GM21529 (cell line): Measurements from ENCODE around the gene CNOT6L.

Experiments used
- ATAC-seq: cut with Tn5 transposase; IDR thresholded peaks from one replicate; pipeline ENCODE4 v1.9.1; 2021; ENCODE audit not compliant: unreplicated experiment

The CNOT6L gene

DNA sequence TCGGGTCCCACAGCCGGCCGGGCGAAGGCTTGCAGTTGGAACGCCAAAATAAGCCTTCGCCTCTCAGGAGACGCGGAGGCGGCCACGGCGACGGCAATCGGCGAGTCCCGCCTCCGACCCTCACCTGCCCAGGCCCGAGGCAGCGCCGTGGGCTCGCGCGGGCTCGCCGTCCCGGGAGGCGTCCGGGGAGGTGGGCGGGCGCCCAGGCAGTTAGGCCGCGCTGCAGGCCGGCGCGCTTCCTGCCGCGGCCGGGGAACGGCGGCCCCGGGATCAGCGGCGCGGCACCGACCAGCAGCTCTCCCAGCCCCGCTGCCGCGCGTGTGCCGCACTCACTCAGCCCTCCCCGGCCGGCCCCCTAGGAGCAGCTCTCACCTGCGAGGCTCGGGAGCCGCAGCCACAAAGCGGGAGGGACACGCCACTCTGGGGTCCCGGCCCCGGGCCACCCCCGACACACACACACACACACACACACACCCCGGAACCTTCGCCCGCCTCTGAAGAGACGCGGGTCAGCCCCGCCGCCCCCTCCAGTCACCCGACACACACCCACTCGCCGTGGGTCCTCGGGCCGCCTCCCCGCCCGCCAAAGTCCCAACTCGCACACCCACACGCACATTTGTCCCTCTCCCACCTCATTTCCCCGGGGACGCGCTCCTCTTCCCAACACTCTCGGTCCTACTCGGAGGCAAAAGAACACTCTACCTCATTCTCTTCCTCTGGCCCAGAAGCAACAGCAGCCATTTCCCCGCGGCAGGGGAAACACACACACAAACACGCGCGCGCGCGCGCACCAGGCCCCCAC is at the start of gene CNOT6L:
CNOT6L (minus strand) TSS at position 767 of the 802 bp plus-strand sequence; CDS start at position 707, 60 bp downstream.
- ATAC-seq, result peak; percentile 28

DNA sequence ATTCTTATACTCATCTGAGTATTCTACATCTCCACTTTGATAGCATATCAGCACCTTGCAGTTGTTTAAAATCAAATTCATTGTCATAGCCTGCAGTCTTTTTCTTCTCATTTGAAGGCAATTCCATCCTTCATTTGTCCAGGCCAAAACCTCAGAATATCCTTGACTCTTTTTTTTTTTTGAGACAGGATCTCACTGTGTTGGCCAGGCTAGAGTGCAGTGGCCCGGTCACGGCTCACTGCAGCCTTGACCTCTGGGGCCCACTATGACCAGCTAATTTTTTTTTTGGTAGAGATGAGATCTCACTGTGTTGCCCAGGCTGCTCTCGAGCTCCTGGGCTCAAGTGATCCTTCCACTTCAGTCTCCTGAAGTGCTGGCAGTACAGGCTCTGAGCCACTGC is 46.1 kb upstream of the CNOT6L start:
- ATAC-seq, result no peak

DNA sequence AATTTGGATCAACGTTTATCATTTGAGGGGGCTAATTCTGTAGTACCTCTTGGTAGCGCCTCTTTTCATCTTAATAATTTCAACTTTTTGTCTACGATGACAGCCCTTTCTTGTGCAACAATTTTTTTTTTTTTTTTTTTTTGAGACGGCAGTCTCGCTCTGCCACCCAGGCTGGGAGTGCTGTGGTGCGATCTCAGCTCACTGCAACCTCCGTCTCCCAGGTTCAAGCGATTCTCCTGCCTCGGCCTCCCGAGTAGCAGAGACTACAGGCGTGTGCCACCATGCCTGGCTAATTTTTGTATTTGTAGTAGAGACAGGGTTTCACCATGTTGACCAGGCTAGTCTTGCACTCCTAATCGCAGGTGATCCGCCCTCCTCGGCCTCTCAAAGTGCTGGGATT is 44.2 kb upstream of the CNOT6L start:
- ATAC-seq, result peak; percentile 11

GRCh38 chr4:77862478-77863216 is 43.5 kb upstream of the CNOT6L start, which contains the start of gene MRPL1:
MRPL1 (plus strand) TSS chr4:77862830; CDS start chr4:77862849, 19 bp downstream.
- ATAC-seq, result peak; percentile 83

DNA sequence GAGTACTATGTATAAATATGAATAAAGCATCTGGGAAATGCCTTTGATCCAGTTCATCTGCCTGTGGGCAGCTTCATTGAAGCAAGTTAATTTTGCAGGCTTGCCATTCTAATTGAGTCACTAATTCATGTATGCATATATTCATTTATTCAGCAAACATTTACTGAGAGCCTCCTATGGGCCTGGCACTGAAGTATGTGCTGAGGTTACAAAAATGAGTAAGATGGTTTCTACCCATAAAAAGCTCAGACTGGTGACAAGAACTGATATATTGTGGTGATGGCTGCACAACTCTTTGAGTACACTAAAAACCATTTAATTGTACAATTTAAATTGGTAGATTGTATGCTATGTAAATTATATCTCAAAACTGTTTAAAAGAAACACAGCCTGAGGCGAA is 42.3 kb upstream of the CNOT6L start:
- no peak for ATAC-seq

GRCh38 chr4:77859256-77859655 is 40.1 kb upstream of the CNOT6L start:
- no peak for ATAC-seq

GRCh38 chr4:77856152-77856551 is 37.0 kb upstream of the CNOT6L start:
- ATAC-seq, result no peak

GRCh38 chr4:77854431-77855111 is 35.4 kb upstream of the CNOT6L start:
- no peak for ATAC-seq

- peak; percentile 92 for ATAC-seq
Observed at GRCh38 chr4:77852892-77853495, 33.8 kb upstream of the CNOT6L start.

DNA sequence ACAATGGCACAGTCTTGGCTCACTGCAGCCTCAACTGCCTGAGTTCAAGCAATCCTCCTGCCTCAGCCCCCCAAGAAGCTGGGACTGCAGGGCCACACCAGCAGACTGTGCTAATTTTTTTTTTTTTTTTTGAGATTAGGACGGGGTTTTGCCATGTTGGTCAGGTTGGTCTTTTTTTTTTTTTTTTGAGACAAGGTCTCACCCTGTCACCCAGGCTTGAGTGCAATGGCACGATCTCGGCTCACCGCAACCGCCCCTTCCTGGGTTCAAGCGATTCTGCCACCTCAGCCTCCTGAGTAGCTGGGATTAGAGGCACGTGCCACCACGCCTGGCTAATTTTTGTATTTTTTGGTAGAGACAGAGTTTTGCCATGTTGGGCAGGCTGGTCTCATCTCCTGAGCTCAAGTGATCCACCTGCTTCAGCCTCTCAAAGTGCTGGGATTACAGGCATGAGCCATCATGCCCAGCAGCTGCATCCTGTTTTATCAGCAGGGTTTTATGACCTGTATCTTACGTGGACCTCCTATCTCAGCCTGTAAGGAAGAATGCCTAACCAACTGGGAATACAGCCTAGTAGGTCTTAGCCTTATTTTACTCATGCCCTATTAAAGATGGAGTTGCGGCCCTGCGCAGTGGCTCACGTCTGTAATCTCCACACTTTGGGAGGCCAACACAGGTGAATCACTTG is 30.3 kb upstream of the CNOT6L start:
- no peak for ATAC-seq

DNA sequence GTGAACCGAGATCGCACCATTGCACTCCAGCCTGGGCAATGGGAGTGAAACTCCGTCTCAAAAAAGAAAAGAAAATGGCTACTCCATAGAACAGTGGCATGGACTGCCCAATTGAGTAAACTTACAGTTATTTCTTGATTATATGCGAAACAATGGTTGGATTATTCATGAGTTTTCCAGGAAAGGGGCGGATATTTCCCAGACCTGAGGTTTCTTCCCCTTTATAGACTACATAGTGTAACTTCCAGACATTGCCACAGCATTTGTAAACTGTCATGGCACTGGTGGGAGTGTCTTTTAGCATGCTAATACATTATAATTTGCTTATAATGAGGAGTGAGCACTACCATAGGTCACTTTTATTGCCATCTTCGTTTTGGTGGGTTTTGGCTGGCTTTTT is 29.3 kb upstream of the CNOT6L start:
- no peak for ATAC-seq

DNA sequence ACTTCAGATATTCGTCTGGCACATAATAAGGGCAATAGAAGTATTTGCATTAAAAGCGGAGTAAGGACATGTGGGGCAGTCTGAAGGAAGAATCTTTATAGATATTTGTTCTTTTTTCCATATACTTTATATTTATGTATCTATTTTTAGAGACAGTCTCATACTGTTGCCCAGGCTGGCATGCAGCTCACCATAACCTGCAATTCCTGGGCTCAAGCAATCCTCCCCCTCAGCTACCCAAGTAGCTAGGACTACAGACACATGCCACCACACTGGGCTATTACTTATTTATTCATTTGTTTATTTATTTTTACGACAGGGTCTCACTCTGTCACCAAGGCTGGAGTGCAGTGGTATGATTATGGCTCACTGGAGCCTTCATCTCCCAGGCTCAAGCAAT is 26.8 kb upstream of the CNOT6L start:
- no peak for ATAC-seq

DNA sequence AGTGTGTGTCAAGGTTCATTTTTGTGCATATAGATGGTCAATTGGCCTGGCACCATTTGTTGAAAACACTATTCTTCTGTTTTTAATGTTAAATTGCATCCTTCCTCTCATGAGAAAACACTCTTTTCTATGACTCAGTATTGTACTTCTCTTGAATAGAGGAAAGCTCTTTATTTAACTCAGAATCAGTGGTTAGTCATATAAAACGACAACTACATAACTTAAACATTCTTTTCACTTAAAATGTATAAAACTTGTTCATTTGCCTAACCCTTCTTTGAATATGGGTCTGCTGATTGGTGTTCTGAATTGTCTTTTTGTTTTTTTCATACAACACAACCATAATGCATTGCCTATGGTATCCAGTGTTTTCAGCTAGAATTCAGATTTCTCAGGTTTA is 26.2 kb upstream of the CNOT6L start:
- no peak for ATAC-seq

- ATAC-seq, result no peak
Observed at GRCh38 chr4:77844363-77844762, 25.2 kb upstream of the CNOT6L start.

- no peak for ATAC-seq
Observed at GRCh38 chr4:77843628-77844027, 24.5 kb upstream of the CNOT6L start.

- ATAC-seq, result no peak
Observed at GRCh38 chr4:77834403-77834802, 15.2 kb upstream of the CNOT6L start.

- ATAC-seq, result no peak
Observed at GRCh38 chr4:77833126-77833724, 14.1 kb upstream of the CNOT6L start.

GRCh38 chr4:77827343-77827742 is 8.2 kb upstream of the CNOT6L start:
- peak; percentile 85 for ATAC-seq

DNA sequence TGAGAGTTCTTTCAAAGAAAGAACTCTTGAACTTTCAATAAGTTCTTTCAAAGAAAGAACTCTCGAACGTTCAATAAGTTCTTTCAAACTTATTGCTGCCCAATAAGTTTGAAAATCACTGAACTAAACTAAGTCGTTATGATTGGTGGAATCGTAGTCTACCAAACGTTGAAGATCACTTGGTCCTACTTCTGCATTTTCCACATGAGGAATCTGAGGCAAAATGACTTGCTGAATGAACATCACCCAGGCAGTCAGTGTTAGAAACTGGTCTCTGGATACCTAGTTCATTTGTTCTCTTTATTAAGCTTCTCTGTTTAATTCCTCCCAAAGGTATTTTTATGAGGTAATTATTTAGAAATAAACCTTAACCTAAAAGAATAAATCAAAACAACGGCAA is 7.1 kb upstream of the CNOT6L start:
- ATAC-seq, result no peak

GRCh38 chr4:77821775-77822174 is 2.6 kb upstream of the CNOT6L start:
- ATAC-seq, result no peak
